WTC11 (cell line): ENCODE results near the gene CABCOCO1. TPM values are rescaled to one million over a fixed set of nuclear protein-coding genes. Genes with fewer than 3 reads are reported as not detected.

Source experiments
- ATAC-seq: fragments of 200-7000 bp; cut with Tn5 transposase; 2 replicates; pipeline ENCODE4 v1.10.0; 2021; ENCODE audit warnings: mild to moderate bottlenecking, moderate library complexity
- CTCF ChIA-PET: fragments of 300-600 bp; sonication (Branson Sonifier 250); formaldehyde crosslinking; loops from one replicate; lab custom pipeline; 2021; ENCODE audit warnings: antibody characterized with exemption; lab: Charles Lee
- POLR2A ChIA-PET: fragments of 350-600 bp; sonication (Branson Sonifier 250); formaldehyde crosslinking; loops from one replicate; lab custom pipeline; 2021; ENCODE audit warnings: antibody characterized with exemption; lab: Charles Lee
- DNase-seq: peaks from one replicate; pipeline ENCODE4 v3.0.0; 2021; ENCODE audit warnings: low spot score
- H3K27ac Mint-ChIP-seq: 2 replicates; pipeline ENCODE4 v1.8.0; 2021; ENCODE audit warnings: mixed read lengths
- H3K27me3 Mint-ChIP-seq: 2 replicates; pipeline ENCODE4 v1.8.0; 2021; ENCODE audit warnings: low read depth, mild to moderate bottlenecking, moderate library complexity, mixed read lengths
- H3K36me3 Mint-ChIP-seq: 2 replicates; pipeline ENCODE4 v1.8.0; 2021; ENCODE audit warnings: mixed read lengths
- H3K4me1 Mint-ChIP-seq: 2 replicates; pipeline ENCODE4 v1.8.0; 2022; ENCODE audit warnings: mixed read lengths
- H3K4me3 Mint-ChIP-seq: 2 replicates; pipeline ENCODE4 v1.8.0; 2021; ENCODE audit warnings: mild to moderate bottlenecking, moderate library complexity, mixed read lengths
- H3K9me3 Mint-ChIP-seq: 2 replicates; pipeline ENCODE4 v1.8.0; 2021; ENCODE audit warnings: mixed read lengths
- CREM ChIP-seq: sonication (generic); formaldehyde crosslinking; IDR thresholded peaks from 2 replicates; pipeline ENCODE4 v1.8.1; 2022; ENCODE audit warnings: mild to moderate bottlenecking, missing genetic modification reagents, moderate library complexity
- ELF4 ChIP-seq: sonication (generic); formaldehyde crosslinking; IDR thresholded peaks from 2 replicates; pipeline ENCODE4 v1.8.1; 2022; ENCODE audit warnings: low read depth, mild to moderate bottlenecking, moderate library complexity, missing genetic modification reagents
- ETV6 ChIP-seq: sonication (generic); formaldehyde crosslinking; IDR thresholded peaks from 2 replicates; pipeline ENCODE4 v1.8.1; 2022; ENCODE audit warnings: mild to moderate bottlenecking, missing genetic modification reagents
- FOXP1 ChIP-seq: sonication (generic); formaldehyde crosslinking; IDR thresholded peaks from 2 replicates; pipeline ENCODE4 v1.8.0; 2022; ENCODE audit warnings: missing genetic modification reagents, mild to moderate bottlenecking, moderate library complexity, borderline replicate concordance
- GABPB1 ChIP-seq: sonication (generic); formaldehyde crosslinking; IDR thresholded peaks from 2 replicates; pipeline ENCODE4 v1.8.1; 2023; ENCODE audit warnings: mild to moderate bottlenecking, missing genetic modification reagents
- JUN ChIP-seq: sonication (generic); formaldehyde crosslinking; IDR thresholded peaks from 2 replicates; pipeline ENCODE4 v1.8.0; 2023; ENCODE audit warnings: mild to moderate bottlenecking, missing genetic modification reagents
- NFE2L1 ChIP-seq: sonication (generic); formaldehyde crosslinking; IDR thresholded peaks from 2 replicates; pipeline ENCODE4 v1.8.1; 2023; ENCODE audit warnings: missing genetic modification reagents
- NFYB ChIP-seq: sonication (generic); formaldehyde crosslinking; conservative IDR thresholded peaks from 2 replicates; pipeline ENCODE4 v1.8.0; 2022; ENCODE audit warnings: low read depth, missing genetic modification reagents
- OVOL2 ChIP-seq: fragments of 250-450 bp; sonication (Bioruptor Pico); IDR thresholded peaks from 2 replicates; pipeline ENCODE4 v1.9.0; 2021; ENCODE audit warnings: mild to moderate bottlenecking, borderline replicate concordance
- SOX15 ChIP-seq: fragments of 250-450 bp; sonication (Bioruptor Pico); IDR thresholded peaks from 2 replicates; pipeline ENCODE4 v1.9.0; 2021; ENCODE audit warnings: mild to moderate bottlenecking
- TCF7 ChIP-seq: sonication (generic); formaldehyde crosslinking; IDR thresholded peaks from 2 replicates; pipeline ENCODE4 v1.8.0; 2022; ENCODE audit warnings: mild to moderate bottlenecking, low read depth, missing genetic modification reagents, moderate library complexity
- TEAD1 ChIP-seq: sonication (generic); formaldehyde crosslinking; IDR thresholded peaks from 2 replicates; pipeline ENCODE4 v1.8.0; 2022; ENCODE audit warnings: mild to moderate bottlenecking, missing genetic modification reagents
- ZNF138 ChIP-seq: sonication (generic); formaldehyde crosslinking; conservative IDR thresholded peaks from 2 replicates; pipeline ENCODE4 v1.8.1; 2022; ENCODE audit warnings: mild to moderate bottlenecking, moderate library complexity, missing genetic modification reagents
- ZNF396 ChIP-seq: fragments of 250-450 bp; sonication (Bioruptor Pico); IDR thresholded peaks from 2 replicates; pipeline ENCODE4 v1.8.0; 2021; ENCODE audit warnings: mild to moderate bottlenecking, moderate library complexity, borderline replicate concordance
- ZNF671 ChIP-seq: fragments of 250-450 bp; sonication (Bioruptor Pico); IDR thresholded peaks from 2 replicates; pipeline ENCODE4 v1.8.0; 2021; ENCODE audit warnings: mild to moderate bottlenecking
- total RNA-seq: library from RNA; stranded (reverse); gene quantifications from 3 replicates; pipeline ENCODE4 v1.2.3, GENCODE V29; 2021
- TF ChIP-seq, protein P1 (sequence below): fragments of 250-450 bp; sonication (Bioruptor Pico); IDR thresholded peaks from 2 replicates; pipeline ENCODE4 v1.9.0; 2021; ENCODE audit warnings: moderate library complexity, mild to moderate bottlenecking, inconsistent platforms, borderline replicate concordance
- TF ChIP-seq, protein P2 (sequence below): fragments of 250-450 bp; sonication (Bioruptor Pico); IDR thresholded peaks from 2 replicates; pipeline ENCODE4 v1.9.0; 2021; ENCODE audit warnings: mild to moderate bottlenecking
- TF ChIP-seq, protein P3 (sequence below): fragments of 250-450 bp; sonication (Bioruptor Pico); conservative IDR thresholded peaks from 2 replicates; pipeline ENCODE4 v1.9.0; 2021; ENCODE audit warnings: mild to moderate bottlenecking
- TF ChIP-seq, protein P4 (sequence below): sonication (generic); formaldehyde crosslinking; IDR thresholded peaks from 2 replicates; pipeline ENCODE4 v1.8.0; 2022; ENCODE audit warnings: mild to moderate bottlenecking, missing genetic modification reagents
- TF ChIP-seq, protein P5 (sequence below): sonication (generic); formaldehyde crosslinking; IDR thresholded peaks from 2 replicates; pipeline ENCODE4 v1.8.0; 2023; ENCODE audit warnings: missing genetic modification reagents
- TF ChIP-seq, protein P6 (sequence below): fragments of 250-450 bp; sonication (Bioruptor Pico); IDR thresholded peaks from 2 replicates; pipeline ENCODE4 v2.1.2; 2022; ENCODE audit warnings: mild to moderate bottlenecking, moderate library complexity

CABCOCO1 gene
- total RNA-seq, 1 experiment from 2014 or later: not detected

DNA sequence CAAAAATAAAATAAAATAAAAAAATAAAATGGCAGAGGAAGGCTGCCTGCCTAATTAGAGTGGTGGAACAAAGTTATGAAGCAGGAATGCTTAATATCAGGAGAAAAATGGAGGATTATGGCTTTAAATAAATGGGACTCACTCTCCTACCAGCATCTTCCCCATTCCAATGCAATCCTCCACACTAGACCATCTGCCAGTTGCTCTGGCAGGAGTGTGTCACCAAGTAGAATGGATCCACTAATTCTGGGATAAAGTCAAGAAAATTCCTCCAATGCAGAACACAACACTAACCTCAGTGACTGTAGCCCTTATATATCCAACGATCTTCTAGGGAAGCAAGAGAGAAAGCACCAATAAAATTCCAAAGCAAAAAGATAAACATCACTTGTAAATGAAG is 126.3 kb downstream of the CABCOCO1 start:
- H3K27ac Mint-ChIP-seq: no peak overlapping the region
- H3K4me3 Mint-ChIP-seq: no peak overlapping the region
- ChIA-PET POLR2A (no interaction called here), CTCF (no interaction called here)
- ATAC-seq (no peak), DNase-seq (no peak)
- H3K4me1 Mint-ChIP-seq: no peaks in the 10 kb centered on the region
- H3K36me3 Mint-ChIP-seq: no peaks in the 10 kb centered on the region
- TF ChIP-seq NFE2L1 (CRISPR knock-in tag) (no peak), FOXP1 (no peak), TCF7 (CRISPR knock-in tag) (no peak), NFYB (no peak)
- TF ChIP-seq, protein P1, sequence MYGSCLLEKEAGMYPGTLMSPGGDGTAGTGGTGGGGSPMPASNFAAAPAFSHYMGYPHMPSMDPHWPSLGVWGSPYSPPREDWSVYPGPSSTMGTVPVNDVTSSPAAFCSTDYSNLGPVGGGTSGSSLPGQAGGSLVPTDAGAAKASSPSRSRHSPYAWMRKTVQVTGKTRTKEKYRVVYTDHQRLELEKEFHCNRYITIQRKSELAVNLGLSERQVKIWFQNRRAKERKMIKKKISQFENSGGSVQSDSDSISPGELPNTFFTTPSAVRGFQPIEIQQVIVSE (CRISPR knock-in tag): no peak
- TF ChIP-seq, protein P2, sequence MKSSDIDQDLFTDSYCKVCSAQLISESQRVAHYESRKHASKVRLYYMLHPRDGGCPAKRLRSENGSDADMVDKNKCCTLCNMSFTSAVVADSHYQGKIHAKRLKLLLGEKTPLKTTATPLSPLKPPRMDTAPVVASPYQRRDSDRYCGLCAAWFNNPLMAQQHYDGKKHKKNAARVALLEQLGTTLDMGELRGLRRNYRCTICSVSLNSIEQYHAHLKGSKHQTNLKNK: no peak
- H3K9me3 Mint-ChIP-seq: 0 out of 2 replicates have a peak, but pooled peaks cover 3% of the 10 kb centered on the region
- no peaks in the 10 kb centered on the region for H3K27me3 Mint-ChIP-seq

DNA sequence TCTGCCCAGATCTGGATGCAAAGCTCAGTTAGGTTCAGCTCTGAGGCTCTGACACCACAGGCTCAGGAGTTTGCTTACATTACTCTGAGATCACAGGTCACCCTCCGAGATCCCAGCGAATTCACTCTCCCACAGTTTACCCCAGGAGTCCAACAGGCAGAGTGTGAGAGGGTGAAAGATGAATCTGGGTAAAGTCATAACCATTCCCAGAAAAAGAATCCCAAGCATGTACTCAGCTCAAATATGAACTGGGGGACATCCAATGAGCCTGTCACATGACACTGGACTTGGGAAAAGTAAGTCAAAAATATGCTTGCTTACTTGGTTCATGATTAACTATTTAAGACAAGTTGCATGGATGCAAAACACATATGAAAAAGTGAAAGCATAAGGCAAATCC is 128.5 kb downstream of the CABCOCO1 start:
- Mint-ChIP-seq H3K9me3 (0 out of 2 replicates have a peak, but pooled peaks cover 3% of the 10 kb centered on the region), H3K27me3 (no peaks in the 10 kb centered on the region), H3K4me3 (no peak overlapping the region), H3K27ac (no peak overlapping the region), H3K4me1 (no peaks in the 10 kb centered on the region), H3K36me3 (no peaks in the 10 kb centered on the region)
- ATAC-seq (no peak), DNase-seq (no peak)
- no peak for TF ChIP-seq ELF4 (CRISPR knock-in tag)
- ChIA-PET POLR2A (no interaction called here), CTCF (no interaction called here)

DNA sequence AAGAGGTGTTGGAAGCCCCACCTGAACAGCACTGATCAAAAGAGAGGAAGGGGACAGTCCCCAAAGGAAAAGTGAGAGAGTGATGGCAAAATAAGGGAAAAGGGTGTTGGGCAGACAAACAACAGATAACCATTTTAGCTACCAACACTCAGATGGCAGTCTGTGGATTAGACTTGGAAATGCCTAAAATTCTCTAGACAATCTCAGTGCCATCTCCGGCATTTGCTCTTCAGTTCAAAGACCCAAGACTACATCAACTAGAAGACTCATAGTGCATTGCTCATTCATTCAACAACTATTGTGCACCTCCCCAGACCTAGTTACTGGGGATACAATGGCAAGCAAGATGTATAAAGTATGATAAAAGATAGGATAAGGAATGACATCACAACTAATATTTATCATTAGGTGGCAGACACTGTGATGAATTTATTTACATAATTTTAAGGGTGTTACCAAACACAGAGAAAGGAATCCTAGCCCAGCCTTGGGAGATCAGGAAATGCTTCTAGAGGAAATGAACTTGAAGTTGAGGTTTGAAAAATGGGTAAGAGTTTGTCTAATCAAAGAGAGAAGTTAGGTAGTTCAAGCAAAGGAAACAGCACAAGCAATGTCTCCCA is 129.5 kb downstream of the CABCOCO1 start:
- Mint-ChIP-seq H3K27ac (no peak overlapping the region), H3K9me3 (0 out of 2 replicates have a peak, but pooled peaks cover 3% of the 10 kb centered on the region), H3K27me3 (no peaks in the 10 kb centered on the region), H3K36me3 (no peaks in the 10 kb centered on the region), H3K4me3 (no peak overlapping the region), H3K4me1 (no peaks in the 10 kb centered on the region)
- POLR2A ChIA-PET: no interaction called here
- CTCF ChIA-PET: no interaction called here
- DNase-seq (no peak), ATAC-seq (no peak)
- TF ChIP-seq, protein P3, sequence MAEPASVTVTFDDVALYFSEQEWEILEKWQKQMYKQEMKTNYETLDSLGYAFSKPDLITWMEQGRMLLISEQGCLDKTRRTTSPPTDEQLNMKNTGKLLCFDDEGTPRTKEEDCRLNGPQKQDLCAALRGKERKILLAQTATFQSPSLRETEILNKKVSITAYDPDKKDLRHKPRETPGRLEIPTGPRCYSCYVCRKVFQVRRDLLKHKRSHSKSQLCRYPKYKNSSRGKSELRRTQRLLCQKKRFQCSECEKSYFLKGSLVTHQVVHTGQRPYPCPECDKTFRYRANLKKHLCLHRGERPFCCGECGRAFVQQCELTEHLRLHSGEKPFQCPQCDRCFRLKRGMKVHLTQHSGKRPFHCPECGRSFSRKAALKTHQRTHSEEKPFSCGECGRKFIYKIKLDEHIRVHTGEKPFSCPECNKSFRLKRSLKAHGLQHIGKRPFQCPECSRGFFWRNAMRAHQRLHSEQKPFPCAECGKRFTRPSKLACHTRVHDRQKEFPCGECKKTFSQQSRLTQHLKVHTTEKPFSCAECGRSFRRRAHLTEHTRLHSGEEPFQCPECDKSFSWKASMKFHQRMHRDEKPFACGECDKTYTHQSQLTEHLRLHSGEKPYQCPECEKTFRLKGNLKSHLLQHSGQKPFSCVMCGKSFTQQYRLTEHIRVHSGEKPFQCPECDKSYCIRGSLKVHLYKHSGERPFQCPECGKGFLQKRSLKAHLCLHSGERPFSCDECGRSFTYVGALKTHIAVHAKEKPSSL (CRISPR knock-in tag): no peak
- no peak for TF ChIP-seq ZNF138 (CRISPR knock-in tag)
- TF ChIP-seq, protein P4, sequence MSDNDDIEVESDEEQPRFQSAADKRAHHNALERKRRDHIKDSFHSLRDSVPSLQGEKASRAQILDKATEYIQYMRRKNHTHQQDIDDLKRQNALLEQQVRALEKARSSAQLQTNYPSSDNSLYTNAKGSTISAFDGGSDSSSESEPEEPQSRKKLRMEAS (CRISPR knock-in tag): no peak
- no peak for TF ChIP-seq GABPB1

DNA sequence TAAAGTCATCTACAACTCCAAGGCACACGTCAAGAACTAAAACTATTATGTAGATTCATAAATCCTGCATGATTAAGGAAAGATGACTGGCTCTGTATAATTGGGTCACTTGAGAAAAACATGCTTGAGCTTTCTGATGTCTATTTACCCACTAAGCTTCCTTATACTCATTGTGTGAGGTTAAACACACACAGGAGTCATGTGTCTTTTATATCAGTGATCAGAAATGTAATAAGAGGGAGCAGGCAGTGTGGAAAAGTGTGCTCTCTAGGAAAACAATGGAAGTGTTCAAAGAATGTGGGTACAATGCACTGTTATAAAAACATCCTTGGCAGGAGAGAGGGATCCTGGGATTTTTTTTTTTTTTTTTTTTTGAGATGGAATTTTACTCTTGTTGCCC is 130.2 kb downstream of the CABCOCO1 start:
- Mint-ChIP-seq H3K27ac (no peak overlapping the region), H3K27me3 (no peaks in the 10 kb centered on the region), H3K4me3 (no peak overlapping the region), H3K9me3 (no peaks in the 10 kb centered on the region), H3K4me1 (no peaks in the 10 kb centered on the region), H3K36me3 (no peaks in the 10 kb centered on the region)
- DNase-seq (no peak), ATAC-seq (no peak)
- CTCF ChIA-PET: no interaction called here
- POLR2A ChIA-PET: no interaction called here
- TF ChIP-seq, protein P5, sequence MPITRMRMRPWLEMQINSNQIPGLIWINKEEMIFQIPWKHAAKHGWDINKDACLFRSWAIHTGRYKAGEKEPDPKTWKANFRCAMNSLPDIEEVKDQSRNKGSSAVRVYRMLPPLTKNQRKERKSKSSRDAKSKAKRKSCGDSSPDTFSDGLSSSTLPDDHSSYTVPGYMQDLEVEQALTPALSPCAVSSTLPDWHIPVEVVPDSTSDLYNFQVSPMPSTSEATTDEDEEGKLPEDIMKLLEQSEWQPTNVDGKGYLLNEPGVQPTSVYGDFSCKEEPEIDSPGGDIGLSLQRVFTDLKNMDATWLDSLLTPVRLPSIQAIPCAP: no peak
- TF ChIP-seq ZNF396 (CRISPR knock-in tag) (no peak), CREM (CRISPR knock-in tag) (no peak), TEAD1 (CRISPR knock-in tag) (no peak), JUN (CRISPR knock-in tag) (no peak), ELF4 (CRISPR knock-in tag) (no peak), OVOL2 (CRISPR knock-in tag) (no peak), SOX15 (CRISPR knock-in tag) (no peak), ZNF671 (CRISPR knock-in tag) (no peak), TCF7 (CRISPR knock-in tag) (no peak), NFYB (no peak), ETV6 (CRISPR knock-in tag) (no peak)
- TF ChIP-seq, protein P6, sequence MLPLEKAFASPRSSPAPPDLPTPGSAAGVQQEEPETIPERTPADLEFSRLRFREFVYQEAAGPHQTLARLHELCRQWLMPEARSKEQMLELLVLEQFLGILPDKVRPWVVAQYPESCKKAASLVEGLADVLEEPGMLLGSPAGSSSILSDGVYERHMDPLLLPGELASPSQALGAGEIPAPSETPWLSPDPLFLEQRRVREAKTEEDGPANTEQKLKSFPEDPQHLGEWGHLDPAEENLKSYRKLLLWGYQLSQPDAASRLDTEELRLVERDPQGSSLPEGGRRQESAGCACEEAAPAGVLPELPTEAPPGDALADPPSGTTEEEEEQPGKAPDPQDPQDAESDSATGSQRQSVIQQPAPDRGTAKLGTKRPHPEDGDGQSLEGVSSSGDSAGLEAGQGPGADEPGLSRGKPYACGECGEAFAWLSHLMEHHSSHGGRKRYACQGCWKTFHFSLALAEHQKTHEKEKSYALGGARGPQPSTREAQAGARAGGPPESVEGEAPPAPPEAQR (CRISPR knock-in tag): no peak
- TF ChIP-seq, protein P2: no peak
